NCI-H2227 (cell line): Measurements from ENCODE around the gene LILRA1.
"Not testable (repeated sequence)": the region's sequence is repeated elsewhere in the genome, so short reads cannot be mapped to it uniquely, and the experiment has no call there.

ENCODE experiments used
- DNase-seq: peaks from one replicate; lab custom pipeline; 2025; ENCODE audit not compliant: unreplicated experiment; lab: John Stamatoyannopoulos, UW

Gene LILRA1

DNA sequence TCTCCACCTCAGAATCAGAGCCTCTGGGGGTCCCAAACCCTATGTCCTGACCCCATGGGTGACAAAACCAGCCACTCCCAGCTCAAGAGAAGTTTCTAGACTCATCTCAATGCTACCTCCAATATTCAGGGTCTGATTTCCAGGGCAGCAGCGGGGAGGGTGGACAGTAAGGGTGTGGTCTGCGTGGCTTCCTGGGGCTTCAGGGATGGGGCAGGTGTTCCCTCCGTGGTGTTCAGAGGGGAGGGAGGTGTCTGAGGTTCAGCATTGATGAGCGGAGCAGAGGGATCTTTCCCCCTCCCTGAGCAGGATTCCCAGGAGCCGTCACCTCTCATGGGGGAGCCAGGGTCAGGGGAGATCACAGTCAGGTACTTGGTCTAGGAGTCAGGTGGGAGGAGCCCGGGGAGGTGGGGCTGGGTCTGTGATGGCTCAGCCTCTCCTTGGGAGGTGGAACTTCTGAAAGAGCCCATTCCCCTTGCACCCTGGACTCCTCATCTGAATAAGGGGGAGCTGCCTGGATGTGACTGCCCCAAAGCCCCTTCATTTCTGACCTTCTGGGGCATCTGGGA is 16.9 kb upstream of the LILRA1 start:
- no peak for DNase-seq

DNA sequence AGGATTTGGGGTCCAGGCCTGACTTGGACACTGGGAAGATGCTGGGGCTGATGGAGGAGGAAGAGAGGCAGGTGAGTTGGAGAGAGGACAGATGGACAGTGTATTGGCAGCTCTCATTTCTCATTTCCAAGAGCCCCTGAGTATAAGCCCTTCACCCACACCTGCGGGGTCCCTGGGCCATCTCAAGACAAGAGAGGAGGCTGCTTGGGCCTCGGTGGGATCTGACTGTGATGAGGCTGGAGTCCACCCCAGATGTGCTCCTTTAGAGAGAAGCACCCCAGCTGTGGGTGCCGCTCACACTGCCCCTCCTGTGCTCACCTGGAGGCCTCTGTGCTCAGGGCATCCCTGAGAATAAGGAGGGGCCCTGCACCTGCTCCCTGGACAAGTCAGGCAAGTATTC is 16.1 kb upstream of the LILRA1 start:
- DNase-seq: no peak

GRCh38 chr19:54578268-54578667 is 15.2 kb upstream of the LILRA1 start:
- not testable (repeated sequence) for DNase-seq

DNA sequence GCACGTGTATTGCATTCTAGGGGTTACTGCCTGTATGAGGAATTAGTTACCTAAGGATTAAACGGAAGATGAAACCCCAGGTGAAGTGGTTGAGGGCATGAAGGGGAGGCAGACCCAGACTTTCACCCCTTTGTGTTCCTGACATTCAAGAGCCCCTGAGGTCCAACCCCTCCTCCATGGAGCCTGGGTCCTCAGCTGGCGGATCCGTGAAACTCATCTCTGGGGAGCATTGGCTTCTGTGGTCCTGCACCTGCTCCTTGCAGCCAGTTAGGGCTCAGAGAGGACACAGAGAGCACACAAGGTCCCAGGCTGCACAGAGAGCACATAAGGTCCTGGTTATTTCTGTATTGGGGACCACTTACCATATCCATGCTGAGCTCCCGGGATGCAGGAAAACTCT is 7.0 kb upstream of the LILRA1 start:
- DNase-seq: no peak

DNA sequence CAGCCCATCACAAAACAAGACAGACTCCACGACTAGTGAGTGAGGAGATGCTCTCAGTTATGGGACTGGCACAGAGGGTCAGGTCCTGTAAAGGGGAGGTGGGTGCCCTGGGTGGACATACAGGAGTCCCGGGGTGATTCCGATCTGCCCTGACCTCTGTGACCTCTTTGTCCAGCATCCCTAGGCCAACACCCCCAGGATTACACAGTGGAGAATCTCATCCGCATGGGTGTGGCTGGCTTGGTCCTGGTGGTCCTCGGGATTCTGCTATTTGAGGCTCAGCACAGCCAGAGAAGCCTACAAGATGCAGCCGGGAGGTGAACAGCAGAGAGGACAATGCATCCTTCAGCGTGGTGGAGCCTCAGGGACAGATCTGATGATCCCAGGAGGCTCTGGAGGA is 6.4 kb upstream of the LILRA1 start:
- DNase-seq: no peak

GRCh38 chr19:54593931-54594626 is 647 bp downstream of the LILRA1 start:
- DNase-seq: not testable (repeated sequence)

DNA sequence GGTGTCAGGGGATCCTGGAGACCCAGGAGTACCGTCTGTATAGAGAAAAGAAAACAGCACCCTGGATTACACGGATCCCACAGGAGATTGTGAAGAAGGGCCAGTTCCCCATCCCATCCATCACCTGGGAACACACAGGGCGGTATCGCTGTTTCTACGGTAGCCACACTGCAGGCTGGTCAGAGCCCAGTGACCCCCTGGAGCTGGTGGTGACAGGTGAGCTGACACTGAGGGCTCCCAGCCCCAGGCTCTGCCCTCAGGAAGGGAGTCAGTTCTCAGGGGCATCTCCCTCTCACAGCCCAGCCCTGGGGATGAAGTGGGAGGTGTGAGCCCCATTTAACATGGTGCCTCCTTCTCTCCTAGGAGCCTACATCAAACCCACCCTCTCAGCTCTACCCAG is 1.3 kb downstream of the LILRA1 start:
- no peak for DNase-seq

- not testable (repeated sequence) for DNase-seq
Measured at GRCh38 chr19:54595680-54596436, 2.4 kb downstream of the LILRA1 start.

- DNase-seq: no peak
Measured at GRCh38 chr19:54600212-54600611, 6.8 kb downstream of the LILRA1 start.

DNA sequence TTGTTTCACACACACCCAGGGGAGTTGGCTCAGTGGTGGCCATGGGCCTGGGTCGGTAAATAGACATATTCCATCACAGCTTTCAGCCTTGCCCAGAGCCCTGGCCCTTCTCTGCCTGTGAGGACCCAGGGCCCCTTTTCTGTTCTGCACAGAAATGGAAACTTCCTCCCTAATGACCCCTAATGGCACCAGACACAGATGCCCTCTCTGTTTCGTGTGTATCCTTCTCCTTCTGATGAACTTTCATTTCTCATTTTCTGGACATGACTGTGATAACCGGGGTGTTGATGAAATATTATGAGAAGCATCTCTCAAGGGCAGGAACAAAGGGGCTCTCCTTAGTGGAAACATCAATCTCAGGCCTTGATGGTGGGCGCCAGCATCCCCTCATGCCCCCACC is 12.8 kb downstream of the LILRA1 start:
- no peak for DNase-seq

GRCh38 chr19:54606891-54607784 is 13.7 kb downstream of the LILRA1 start:
- no peak for DNase-seq

GRCh38 chr19:54607785-54608150 is 14.3 kb downstream of the LILRA1 start:
- no peak for DNase-seq

DNA sequence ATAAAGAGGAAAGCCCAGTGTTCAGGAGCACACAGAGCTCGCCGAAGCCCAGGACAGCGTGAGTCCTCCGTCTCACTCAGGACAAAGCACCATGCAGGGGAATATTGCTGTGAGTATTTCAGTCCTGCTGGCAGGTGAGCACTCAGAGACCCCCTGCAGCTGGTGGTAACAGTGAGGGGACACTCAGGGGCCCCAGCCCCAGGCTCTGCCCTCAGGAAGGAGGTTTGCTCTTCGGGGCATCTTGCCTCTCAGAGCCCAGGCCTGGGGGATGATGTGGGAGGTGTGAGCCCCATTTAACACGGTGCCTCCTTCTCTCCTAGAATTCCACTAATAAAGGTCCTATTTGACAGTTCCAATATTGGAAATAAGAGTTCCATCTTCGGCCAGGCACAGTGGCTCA is 14.8 kb downstream of the LILRA1 start:
- no peak for DNase-seq

- no peak for DNase-seq
Measured at GRCh38 chr19:54608792-54609191, 15.4 kb downstream of the LILRA1 start.

- no peak for DNase-seq
Measured at GRCh38 chr19:54609356-54609791, 15.9 kb downstream of the LILRA1 start.

DNA sequence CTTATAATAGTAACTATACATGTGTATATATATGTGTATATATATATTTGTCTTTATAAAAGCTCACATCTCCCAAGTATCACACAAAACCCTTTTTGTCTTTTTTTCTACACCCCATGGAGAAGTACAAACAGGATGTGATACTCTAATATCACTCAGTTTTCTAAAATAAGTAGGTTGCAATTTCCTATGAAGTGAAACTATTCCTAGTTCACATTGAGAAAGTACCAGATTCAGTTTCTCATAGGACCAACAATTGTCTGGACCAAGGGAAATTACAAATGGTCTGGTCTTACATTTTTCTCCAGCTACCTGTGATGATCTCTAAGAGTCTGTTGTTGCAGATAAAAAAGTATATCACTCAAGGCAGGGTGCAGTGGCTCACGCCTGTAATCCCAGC is 19.0 kb downstream of the LILRA1 start:
- DNase-seq: no peak

DNA sequence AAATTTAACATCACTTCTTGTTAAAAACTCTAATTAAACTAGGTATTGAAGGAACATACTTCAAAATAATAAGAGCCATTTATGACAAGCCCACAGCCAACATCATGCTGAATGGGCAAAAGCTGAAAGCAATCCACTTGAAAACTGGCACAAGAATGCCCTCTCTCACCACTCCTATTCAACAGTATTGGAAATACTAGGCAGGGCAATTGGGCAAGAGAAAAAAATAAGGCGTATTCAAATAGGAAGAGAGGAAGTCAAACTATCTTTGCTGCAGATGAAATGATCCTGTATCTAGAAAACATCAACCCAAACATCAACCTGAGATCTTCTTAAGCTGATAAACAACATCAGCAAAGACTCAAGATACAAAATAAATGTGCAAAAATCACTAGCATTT is 21.3 kb downstream of the LILRA1 start:
- no peak for DNase-seq

- no peak for DNase-seq
Measured at GRCh38 chr19:54616057-54616456, 22.6 kb downstream of the LILRA1 start.

DNA sequence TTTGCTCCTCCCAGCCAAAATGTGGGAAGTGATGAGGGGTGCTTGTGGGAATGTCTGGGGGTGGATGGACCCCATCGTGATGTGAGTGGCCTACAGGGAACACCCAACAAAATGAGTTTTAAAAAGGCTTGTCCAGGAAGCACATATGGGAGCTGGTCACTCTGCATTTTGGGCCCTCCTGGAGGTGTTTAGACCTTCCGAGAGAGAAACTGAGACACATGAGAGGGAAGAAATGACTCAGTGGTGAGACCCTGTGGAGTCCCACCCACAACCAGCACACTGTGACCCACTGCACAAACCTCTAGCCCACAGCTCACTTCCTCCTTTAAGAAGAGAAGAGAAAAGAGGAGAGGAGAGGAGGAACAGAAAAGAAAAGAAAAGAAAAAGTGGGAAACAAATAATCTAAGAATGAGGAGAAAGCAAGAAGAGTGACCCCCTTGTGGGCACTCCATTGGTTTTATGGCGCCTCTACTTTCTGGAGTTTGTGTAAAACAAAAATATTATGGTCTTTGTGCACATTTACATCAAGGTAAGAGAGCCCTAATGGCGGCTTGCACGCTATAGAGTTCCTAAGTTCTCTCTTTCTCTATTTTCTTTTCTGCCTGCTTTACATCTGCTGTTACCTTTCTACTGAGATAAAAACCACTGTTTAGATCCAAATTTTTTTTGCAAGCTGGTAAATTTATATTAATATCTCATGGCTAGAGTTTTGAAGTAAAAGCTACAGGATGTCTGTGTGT is 23.6 kb downstream of the LILRA1 start:
- no peak for DNase-seq

DNA sequence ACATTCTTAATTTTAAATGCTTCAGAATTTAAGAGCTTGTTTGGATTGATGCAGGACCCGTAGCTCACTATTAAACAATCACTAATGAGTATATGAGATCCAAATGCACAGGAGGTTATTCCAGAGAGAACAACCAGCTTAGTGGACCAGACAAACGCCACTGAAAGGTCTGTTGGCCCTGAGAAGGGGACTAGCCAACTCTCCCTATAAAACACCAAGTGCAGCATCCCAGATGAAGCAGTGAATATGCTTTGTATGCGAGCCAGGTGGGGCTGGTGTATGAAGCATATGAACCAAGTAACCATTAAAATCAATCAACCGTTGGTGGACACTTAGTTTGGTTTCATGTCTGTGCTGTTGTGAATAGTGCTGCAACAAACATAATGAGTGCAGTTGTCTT is 27.0 kb downstream of the LILRA1 start:
- no peak for DNase-seq

- no peak for DNase-seq
Measured at GRCh38 chr19:54622431-54622830, 29.0 kb downstream of the LILRA1 start.
